Measurements from ENCODE around the gene TARS3.

The TARS3 gene

GRCh38 chr15:101654171-101654570 lies 70.1 kb downstream of the TARS3 start:
- no peak overlapping the region for H3K27ac ChIP-seq
- TF ChIP-seq CTCF (IDR thresholded peaks at IDR 0.05): no peak
- TF ChIP-seq ZFX (IDR thresholded peaks at IDR 0.05; ENCODE audit: borderline replicate concordance): no peak

GRCh38 chr15:101652786-101653430 lies 71.4 kb downstream of the TARS3 start:
- TF ChIP-seq CTCF (IDR thresholded peaks at IDR 0.05) (no peak), ZFX (IDR thresholded peaks at IDR 0.05; ENCODE audit: borderline replicate concordance) (no peak)
- H3K27ac ChIP-seq: peak overlapping the region; percentile 87

GRCh38 chr15:101652098-101652785 lies 72.0 kb downstream of the TARS3 start, which contains the start of gene TM2D3:
TSS of gene TM2D3 (minus strand) at chr15:101652381. CDS start at chr15:101652361, 20 bp downstream.
- peak within 1 kb of the TSS; percentile 87 for H3K27ac ChIP-seq
- TF ChIP-seq ZFX (IDR thresholded peaks at IDR 0.05; ENCODE audit: borderline replicate concordance) (no peak), CTCF (IDR thresholded peaks at IDR 0.05) (peak; percentile 80)

GRCh38 chr15:101651554-101652097 lies 72.6 kb downstream of the TARS3 start:
- peak overlapping the region; percentile 87 for H3K27ac ChIP-seq
- TF ChIP-seq ZFX (IDR thresholded peaks at IDR 0.05; ENCODE audit: borderline replicate concordance) (no peak), CTCF (IDR thresholded peaks at IDR 0.05) (no peak)

- H3K27ac ChIP-seq: no peak overlapping the region
- no peak for TF ChIP-seq CTCF (IDR thresholded peaks at IDR 0.05)
- no peak for TF ChIP-seq ZFX (IDR thresholded peaks at IDR 0.05; ENCODE audit: borderline replicate concordance)
Measured at GRCh38 chr15:101650145-101650544, 74.1 kb downstream of the TARS3 start.

GRCh38 chr15:101648356-101648755 lies 75.9 kb downstream of the TARS3 start:
- no peak for TF ChIP-seq CTCF (IDR thresholded peaks at IDR 0.05)
- TF ChIP-seq ZFX (IDR thresholded peaks at IDR 0.05; ENCODE audit: borderline replicate concordance): no peak
- no peak overlapping the region for H3K27ac ChIP-seq

GRCh38 chr15:101647251-101647650 lies 77.0 kb downstream of the TARS3 start:
- no peak overlapping the region for H3K27ac ChIP-seq
- TF ChIP-seq CTCF (IDR thresholded peaks at IDR 0.05): no peak
- no peak for TF ChIP-seq ZFX (IDR thresholded peaks at IDR 0.05; ENCODE audit: borderline replicate concordance)

All from 22Rv1 (cell line).